Subcutaneous adipose tissue (tissue), 4 donors: Measurements from ENCODE around the gene IRX1. TPM values are rescaled to one million over a fixed set of nuclear protein-coding genes. Genes with fewer than 3 reads are reported as not detected.

Experiments used
- total RNA-seq, 4 donors: library from RNA; depleted of rRNA; stranded (reverse); fragments of >200 nt; gene quantifications; one replicate each; pipeline ENCODE4 v1.1.0, GENCODE V29; 2016
- TF ChIP-seq, protein P1 (sequence below): fragments of 450-650 bp; IDR thresholded peaks from one replicate; pipeline ENCODE4 v1.5.1; 2016; ENCODE audit warnings: low read depth, mild to moderate bottlenecking, control low read depth, antibody characterized with exemption, moderate library complexity

Gene IRX1
- total RNA-seq, 4 donors from 2014 or later, result 3.3 to 16.7 (median 9.0) TPM

DNA sequence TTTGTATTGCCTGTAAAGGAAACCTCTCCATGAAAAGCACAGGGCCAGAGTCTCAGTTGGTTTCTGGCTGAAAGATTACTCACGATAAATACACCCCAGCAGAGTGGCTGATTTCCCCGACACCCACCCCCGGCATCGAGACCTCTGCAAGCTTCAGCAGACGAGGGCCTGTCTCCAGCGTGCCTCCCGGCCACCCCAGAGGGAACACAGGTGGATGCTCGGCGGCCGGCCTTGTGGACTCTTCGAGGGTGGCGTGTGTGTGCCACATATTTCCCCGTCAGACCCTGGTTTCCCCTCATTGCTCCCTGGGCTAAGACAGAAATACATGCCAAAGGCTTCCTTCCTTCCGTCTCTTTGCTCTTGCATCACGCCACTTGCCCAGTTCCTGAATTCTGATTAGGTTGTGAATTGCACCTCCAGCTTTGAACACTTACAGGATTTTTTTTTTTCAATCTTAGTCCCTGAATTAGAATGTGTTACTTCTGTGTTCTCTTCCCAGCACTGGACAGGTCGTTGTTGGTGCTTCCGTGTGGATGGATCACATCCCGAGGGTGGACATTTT, 13.6 kb downstream of the IRX1 start:
- TF ChIP-seq, protein P1, sequence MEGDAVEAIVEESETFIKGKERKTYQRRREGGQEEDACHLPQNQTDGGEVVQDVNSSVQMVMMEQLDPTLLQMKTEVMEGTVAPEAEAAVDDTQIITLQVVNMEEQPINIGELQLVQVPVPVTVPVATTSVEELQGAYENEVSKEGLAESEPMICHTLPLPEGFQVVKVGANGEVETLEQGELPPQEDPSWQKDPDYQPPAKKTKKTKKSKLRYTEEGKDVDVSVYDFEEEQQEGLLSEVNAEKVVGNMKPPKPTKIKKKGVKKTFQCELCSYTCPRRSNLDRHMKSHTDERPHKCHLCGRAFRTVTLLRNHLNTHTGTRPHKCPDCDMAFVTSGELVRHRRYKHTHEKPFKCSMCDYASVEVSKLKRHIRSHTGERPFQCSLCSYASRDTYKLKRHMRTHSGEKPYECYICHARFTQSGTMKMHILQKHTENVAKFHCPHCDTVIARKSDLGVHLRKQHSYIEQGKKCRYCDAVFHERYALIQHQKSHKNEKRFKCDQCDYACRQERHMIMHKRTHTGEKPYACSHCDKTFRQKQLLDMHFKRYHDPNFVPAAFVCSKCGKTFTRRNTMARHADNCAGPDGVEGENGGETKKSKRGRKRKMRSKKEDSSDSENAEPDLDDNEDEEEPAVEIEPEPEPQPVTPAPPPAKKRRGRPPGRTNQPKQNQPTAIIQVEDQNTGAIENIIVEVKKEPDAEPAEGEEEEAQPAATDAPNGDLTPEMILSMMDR, result no peak

DNA sequence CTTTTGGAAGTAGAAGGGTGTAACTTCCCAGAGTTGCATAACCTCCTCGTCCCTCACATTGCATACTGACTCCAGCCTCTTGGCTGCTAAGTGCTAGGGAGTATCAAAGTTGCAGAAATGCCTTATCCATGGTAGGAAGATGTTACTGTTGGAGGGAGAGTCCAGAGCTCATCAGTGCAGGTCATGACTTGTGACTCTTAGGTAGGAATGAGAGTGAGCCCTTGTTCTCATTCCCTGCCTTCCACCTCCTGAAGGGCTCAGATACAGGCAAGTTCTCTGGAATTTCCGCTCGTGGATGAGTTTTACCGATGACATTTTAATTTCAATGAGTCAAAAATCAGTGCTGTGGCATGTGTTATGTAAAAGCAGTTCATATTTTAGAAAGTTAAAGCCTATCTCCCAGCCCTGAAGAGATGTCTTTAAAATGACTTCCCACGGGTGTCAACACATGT, 17.0 kb downstream of the IRX1 start:
- TF ChIP-seq, protein P1, result no peak

DNA sequence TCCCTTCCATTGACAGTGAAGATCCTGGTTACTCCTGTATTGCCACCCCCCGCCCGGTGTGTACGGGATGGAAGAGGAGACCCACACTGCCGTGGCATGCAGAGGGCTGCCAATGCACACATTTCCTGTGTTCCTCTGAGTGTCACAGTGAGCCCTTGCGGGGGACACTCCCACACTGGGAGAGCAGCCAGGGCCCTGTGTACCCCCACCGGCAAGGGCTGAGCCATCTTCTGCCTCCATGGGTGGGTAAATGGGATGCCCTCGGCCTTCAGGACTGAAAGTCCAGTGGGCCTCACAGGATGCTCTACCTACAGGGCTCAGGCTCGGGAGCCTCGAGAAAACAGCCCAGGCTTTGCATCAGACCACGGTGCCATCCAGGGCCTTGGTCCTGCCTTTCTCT, 18.1 kb downstream of the IRX1 start:
- TF ChIP-seq, protein P1, result no peak

DNA sequence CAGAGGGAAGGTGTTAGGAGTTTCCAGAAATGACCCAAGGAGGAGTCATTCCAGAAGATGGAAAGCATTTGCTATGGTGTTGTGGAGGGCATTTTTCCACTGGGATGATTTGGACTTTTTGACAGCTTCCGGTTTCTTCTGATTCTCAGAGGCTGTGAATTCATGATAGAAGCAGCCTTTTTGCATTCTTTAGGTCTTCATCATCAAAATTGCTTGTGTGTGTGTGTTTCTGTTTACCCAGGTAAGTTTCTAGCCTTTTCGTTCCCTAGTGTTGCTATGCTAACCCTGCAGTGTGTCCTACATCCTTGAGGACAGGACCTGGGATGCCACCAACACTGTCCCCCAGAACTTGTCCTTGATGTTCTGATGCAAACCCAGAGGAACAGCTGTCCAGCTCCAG, 19.6 kb downstream of the IRX1 start:
- TF ChIP-seq, protein P1, result no peak

DNA sequence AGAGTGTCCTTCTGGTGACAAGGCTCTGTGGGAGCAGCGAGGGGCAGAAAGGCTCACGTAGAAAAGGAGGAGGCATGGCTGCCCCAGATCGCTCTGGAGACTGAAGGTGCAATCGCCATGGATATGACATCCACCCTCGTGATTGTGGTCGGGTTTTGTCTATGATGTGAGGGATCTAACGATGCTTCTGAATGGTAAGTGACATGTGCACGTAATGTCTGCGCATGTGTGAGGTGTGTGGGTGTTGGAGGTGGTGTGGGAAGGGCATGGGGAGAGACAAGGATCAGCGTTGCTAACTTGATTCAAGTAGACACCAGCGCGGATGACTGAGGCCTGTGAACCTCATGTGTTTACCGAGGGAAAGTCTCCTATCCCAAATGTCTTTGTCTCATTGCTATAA, 20.2 kb downstream of the IRX1 start:
- TF ChIP-seq, protein P1, result no peak

DNA sequence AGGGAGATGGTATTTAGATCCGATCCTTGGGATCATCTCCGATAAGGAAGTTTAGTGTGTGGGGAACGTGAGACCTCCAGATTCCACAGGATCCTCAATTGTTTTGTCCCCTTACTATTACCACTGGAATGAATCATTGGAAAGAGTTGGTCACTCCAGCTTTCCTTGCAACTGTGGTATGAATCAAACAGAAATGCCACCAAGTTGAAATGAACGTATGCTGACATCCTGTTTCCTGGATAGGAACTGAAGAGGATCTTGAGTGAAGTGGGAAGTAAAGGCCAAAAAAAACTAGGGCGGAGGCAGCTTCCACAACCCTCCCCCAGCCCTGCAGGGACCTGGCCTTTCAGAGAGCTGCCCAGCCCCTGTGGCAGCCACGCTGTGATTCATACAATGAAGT, 23.9 kb downstream of the IRX1 start:
- TF ChIP-seq, protein P1, result no peak

DNA sequence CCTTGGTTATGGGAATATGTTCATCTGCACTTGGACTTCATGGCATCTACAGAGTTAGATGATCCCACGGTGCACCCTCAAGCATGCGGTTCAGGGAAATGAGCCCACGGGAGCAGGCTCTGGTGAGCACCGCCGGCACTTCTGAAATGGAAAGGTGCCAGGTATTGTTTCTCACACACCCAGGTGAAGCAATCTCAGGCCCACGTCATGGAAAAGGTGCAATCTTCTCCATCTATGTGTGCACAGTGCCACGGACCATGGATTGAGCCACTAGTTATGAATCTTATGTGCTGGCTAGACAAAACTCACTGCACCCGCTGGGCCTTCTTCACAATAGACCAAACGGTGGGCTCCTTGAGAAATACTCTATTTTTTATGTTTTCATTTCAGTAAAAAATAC, 27.3 kb downstream of the IRX1 start:
- TF ChIP-seq, protein P1, result no peak
